ENCODE measurements around the gene ZBTB40. TPM values are rescaled to one million over a fixed set of nuclear protein-coding genes. Genes with fewer than 3 reads are reported as not detected.

ZBTB40 gene
- total RNA-seq, 1 experiment from 2014 or later = 16.3 TPM

GRCh38 chr1:22526098-22526497 lies 74.4 kb downstream of the ZBTB40 start:
- no peak overlapping the region for H3K9ac ChIP-seq (ENCODE audit: extremely low read depth, insufficient read length, low read length)
- no peaks in the 10 kb centered on the region for H3K9me3 ChIP-seq (ENCODE audit: control insufficient read depth, low read depth, low read length)
- H3K23ac ChIP-seq (ENCODE audit: insufficient read length, low read depth, low read length) = no peak overlapping the region
- no peak overlapping the region for H2AFZ ChIP-seq (ENCODE audit: low read length)
- H3K14ac ChIP-seq (ENCODE audit: insufficient read depth, low read length) = no peak overlapping the region
- peaks cover 6 to 53% (median 14%) of the 10 kb centered on the region in 3 experiments for H3K36me3 Mint-ChIP-seq (ENCODE audit: insufficient read depth in 1 of 3, low read depth in 3 of 3)
- H3K18ac ChIP-seq (ENCODE audit: insufficient read length, low read depth, low read length) = no peak overlapping the region
- no peak overlapping the region for H3K4me3 Mint-ChIP-seq
- H4K8ac ChIP-seq (replicated peaks; ENCODE audit: insufficient read length, low read depth, low read length) = no peak overlapping the region
- no peak overlapping the region for H3T11ph ChIP-seq (ENCODE audit: low read length)
- H2BK120ac ChIP-seq (ENCODE audit: low read depth, low read length, poor library complexity, severe bottlenecking) = no peak overlapping the region
- no peak overlapping the region for H3K56ac ChIP-seq (ENCODE audit: insufficient read length, low read depth, low read length)
- H2BK12ac ChIP-seq (ENCODE audit: insufficient read length, low read depth, low read length) = no peak overlapping the region
- no peak overlapping the region for H4K91ac ChIP-seq (ENCODE audit: insufficient read length, low read depth, low read length)
- H3K9me3 Mint-ChIP-seq = no peaks in the 10 kb centered on the region
- TF ChIP-seq CTCF (conservative IDR thresholded peaks at IDR 0.05) = no peak
- H2BK5ac ChIP-seq (ENCODE audit: insufficient read length, low read length) = no peak overlapping the region
- peak overlapping the region in 1 of 3 experiments; percentile 13; a peak in 1 of 7 replicates for H3K27ac Mint-ChIP-seq
- no peak overlapping the region for H3K4me2 ChIP-seq (ENCODE audit: insufficient read depth, insufficient read length, low read length)
- H3K4ac ChIP-seq (ENCODE audit: low read depth, low read length) = no peak overlapping the region
- H3K27ac ChIP-seq (ENCODE audit: insufficient read length, low read depth, low read length) = no peak overlapping the region
- no peak overlapping the region for H2BK20ac ChIP-seq (ENCODE audit: low read depth, low read length, poor library complexity, severe bottlenecking)
- no peaks in the 10 kb centered on the region for H4K20me1 ChIP-seq (ENCODE audit: control insufficient read depth, insufficient read depth, insufficient read length)
- no peaks in the 10 kb centered on the region for H3K79me1 ChIP-seq (ENCODE audit: insufficient read depth, low read depth, low read length, poor library complexity, severe bottlenecking)
- H4K5ac ChIP-seq (ENCODE audit: insufficient read length, low read depth, low read length) = no peak overlapping the region
- no peaks in the 10 kb centered on the region for H3K4me1 ChIP-seq (ENCODE audit: insufficient read depth, low read length)
- H2AK5ac ChIP-seq (ENCODE audit: insufficient read length, low read length) = no peak overlapping the region
- H3K27me3 ChIP-seq (ENCODE audit: insufficient read depth, low read length) = no peaks in the 10 kb centered on the region
- H3K4me1 Mint-ChIP-seq = peaks cover 0 to 3% of the 10 kb centered on the region in 2 experiments; a peak in 1 of 4 replicates
- H3K23me2 ChIP-seq (ENCODE audit: insufficient read length, low read depth, low read length, poor library complexity, severe bottlenecking) = no peaks in the 10 kb centered on the region
- H2BK15ac ChIP-seq (ENCODE audit: low read depth, low read length) = no peak overlapping the region
- no CpG with 5 or more reads among the region's 11 CpGs for WGBS (ENCODE audit: extremely low coverage, insufficient read length, low lambda C conversion rate)
- H3K27me3 Mint-ChIP-seq (ENCODE audit: low read depth) = no peaks in the 10 kb centered on the region
- no peaks in the 10 kb centered on the region for H3K79me2 ChIP-seq (ENCODE audit: insufficient read depth, low read length)
- DNase-seq = no peak
